HepG2 (cell line): ENCODE measurements around the gene TRIM69. TPM values are rescaled to one million over a fixed set of nuclear protein-coding genes. Genes with fewer than 3 reads are reported as not detected.
"Not testable (repeated sequence)": the region's sequence is repeated elsewhere in the genome, so short reads cannot be mapped to it uniquely, and the experiment has no call there.

Experiments used
- ATAC-seq: fragments of 200-7000 bp; cut with Tn5 transposase; 3 replicates; pipeline ENCODE4 v1.9.1; 2020; ENCODE audit warnings: mild to moderate bottlenecking, moderate library complexity
- BruUV-seq: library from RNA; stranded (reverse); fragments of 400-500 nt; replicated peaks from 2 replicates; lab custom pipeline; 2021; lab: Mats Ljungman, UMichigan
- CTCF ChIA-PET: fragments of 300-600 bp; formaldehyde crosslinking; extraction: SDS; loops from one replicate; lab custom pipeline; 2021; ENCODE audit warnings: low total read pairs, inconsistent platforms, low intra/inter-chr PET ratio; lab: Yijun Ruan, JAX
- POLR2A ChIA-PET: fragments of 350-600 bp; sonication (Branson Sonifier 250); formaldehyde crosslinking; loops from one replicate; lab custom pipeline; 2020; ENCODE audit warnings: antibody characterized with exemption, inconsistent platforms; lab: Yijun Ruan, JAX
- DNase-seq: peaks from one replicate; pipeline ENCODE4 v3.0.0-alpha.2; 2015; ENCODE audit warnings: low spot score
- FAIRE-seq: peaks from 3 replicates; lab custom pipeline; 2011; peaks lifted over from hg19 to GRCh38; lab: Jason Lieb, UNC
- H2AFZ ChIP-seq: one replicate; pipeline ENCODE4 v1.6.1; 2011; ENCODE audit warnings: low read length, inconsistent platforms
- H3K27ac ChIP-seq: fragments of 300-600 bp; 3 replicates; pipeline ENCODE4 v1.8.0; 2011; ENCODE audit warnings: mixed run types, mild to moderate bottlenecking, mixed read lengths, low read length, inconsistent platforms; ENCODE audit not compliant: insufficient read depth; ENCODE audit errors: extremely low read length
- H3K27me3 ChIP-seq, 2 experiments: fragments of 200-600 bp in 1 of 2; 2 replicates in 1 of 2; 3 replicates in 1 of 2; pipeline versions ENCODE4 v1.6.0 to v1.8.0; 2011; ENCODE audit warnings: low read length in 2 of 2, mild to moderate bottlenecking in 2 of 2, moderate library complexity in 2 of 2, inconsistent platforms in 1 of 2; ENCODE audit not compliant: insufficient read depth in 2 of 2, control insufficient read depth in 1 of 2
- H3K36me3 ChIP-seq, 2 experiments: fragments of 200-600 bp in 1 of 2; replicated peaks in 1 of 2; 2 replicates in 1 of 2; 3 replicates in 1 of 2; pipeline versions ENCODE4 v1.5.1 to v1.8.0; 2011; ENCODE audit warnings: low read length in 2 of 2, inconsistent platforms in 1 of 2; ENCODE audit not compliant: insufficient read depth in 2 of 2, control insufficient read depth in 1 of 2
- H3K4me1 ChIP-seq: 2 replicates; pipeline ENCODE4 v1.5.1; 2012; ENCODE audit warnings: low read length, inconsistent platforms; ENCODE audit not compliant: insufficient read depth
- H3K4me2 ChIP-seq: 2 replicates; pipeline ENCODE4 v1.6.0; 2011; ENCODE audit warnings: low read depth, low read length, inconsistent platforms
- H3K4me3 ChIP-seq, 3 experiments: fragments of 200-600 bp in 1 of 3; sonication (generic), shearing (Covaris generic) in 1 of 3; replicated peaks in 1 of 3; 2 replicates each; pipeline ENCODE4 v1.5.1; 2011 to 2016; ENCODE audit warnings: low read length in 3 of 3, inconsistent platforms in 2 of 3, low read depth in 2 of 3, mild to moderate bottlenecking in 2 of 3, control low read depth in 1 of 3, mixed read lengths in 1 of 3; ENCODE audit not compliant: insufficient read depth in 1 of 3
- H3K79me2 ChIP-seq: one replicate; pipeline ENCODE4 v1.6.1; 2011; ENCODE audit warnings: low read length, inconsistent platforms; ENCODE audit not compliant: insufficient read depth
- H3K9ac ChIP-seq: 2 replicates; pipeline ENCODE4 v1.6.0; 2011; ENCODE audit warnings: mild to moderate bottlenecking, low read depth, low read length, inconsistent platforms; ENCODE audit not compliant: insufficient read depth
- H3K9me3 ChIP-seq: 2 replicates; pipeline ENCODE4 v1.5.1; 2012; ENCODE audit warnings: mild to moderate bottlenecking, low read length
- H4K20me1 ChIP-seq: 2 replicates; pipeline ENCODE4 v1.6.0; 2011; ENCODE audit warnings: inconsistent platforms, mild to moderate bottlenecking, low read length, moderate library complexity; ENCODE audit not compliant: insufficient read depth
- FOXA1 ChIP-seq, 2 experiments: fragments of 450-650 bp in 1 of 2; sonication (generic) in 1 of 2; formaldehyde crosslinking in 1 of 2; IDR thresholded peaks; 2 replicates each; pipeline versions ENCODE4 v1.4.0 to v1.6.1; 2016 to 2020; ENCODE audit warnings: missing genetic modification reagents in 1 of 2
- FOXA3 ChIP-seq: IDR thresholded peaks from 2 replicates; pipeline ENCODE4 v1.6.1; 2016; ENCODE audit warnings: missing genetic modification reagents, missing compliant biosample characterization
- SP5 ChIP-seq: IDR thresholded peaks from 2 replicates; pipeline ENCODE4 v1.6.1; 2016; ENCODE audit warnings: low read depth, borderline replicate concordance
- WGBS: methylation state at CpG from one replicate; pipeline ENCODE4 v1.1.6; 2017; ENCODE audit warnings: low lambda C conversion rate; 5-methylcytosine and 5-hydroxymethylcytosine counted together
- in situ Hi-C: cut with HindIII; loops from 2 replicates; pipeline ENCODE4 v1.10.0; 2017; ENCODE audit warnings: low pct_unique_long_range_greater_than_20kb; ENCODE audit not compliant: extremely low pct_ligation_motif_present
- intact Hi-C: fragments of 100-400 bp; cut with micrococcal nuclease; formaldehyde crosslinking; loops from one replicate; pipeline ENCODE4 v1.10.0; 2022; ENCODE audit not compliant: unreplicated experiment
- polyA plus RNA-seq, 8 experiments: library from polyadenylated mRNA; depleted of rRNA in 3 of 8; stranded (reverse) in 7 of 8; unstranded in 1 of 8; fragments of >200 nt; fragmentation: Illumina TruSeq in 4 of 8; extraction: Trizol in 4 of 8; gene quantifications; 2 replicates each; pipeline versions ENCODE4 v1.2.1 to v1.2.3, GENCODE V29; 2011 to 2016; ENCODE audit warnings: low read depth in 4 of 8, missing spikeins in 1 of 8, mixed read lengths in 1 of 8; ENCODE audit not compliant: insufficient read depth in 1 of 8
- total RNA-seq, 5 experiments: library from RNA; depleted of rRNA; stranded (reverse); fragments of >200 nt; fragmentation: Illumina TruSeq; extraction: Trizol; gene quantifications; 2 replicates each; pipeline ENCODE4 v1.2.3, GENCODE V29; 2016; ENCODE audit warnings: low read depth in 1 of 5

TRIM69 gene
- total and polyA plus RNA-seq, 2 of the 13 experiments (the other 11 are each of a cell fraction or from before 2014, with no cell fraction given), result 2.6 to 3.2 TPM

- H3K9ac ChIP-seq; BruUV-seq; H3K27me3 ChIP-seq; H2AFZ ChIP-seq; FAIRE-seq; H3K36me3 ChIP-seq; H3K4me3 ChIP-seq; H3K9me3 ChIP-seq; H3K79me2 ChIP-seq; H4K20me1 ChIP-seq; DNase-seq; ATAC-seq; H3K4me1 ChIP-seq; H3K27ac ChIP-seq; TF ChIP-seq FOXA1 (IDR thresholded peaks at IDR 0.05): not testable (repeated sequence)
- 59% methylated on average over 15 of the region's 24 CpGs for WGBS
- 0 out of 2 replicates have a peak overlapping the region, but pooled peaks have one; percentile 18 for H3K4me2 ChIP-seq
- TF ChIP-seq SP5 (CRISPR knock-in tag) (peak; percentile 16; the same call in 1 of the 2 replicates), FOXA3 (CRISPR knock-in tag) (0 out of 2 replicates have a peak, but pooled peaks have one; percentile 26), FOXA1 (CRISPR knock-in tag; IDR thresholded peaks at IDR 0.05) (peak; percentile 55)
- POLR2A ChIA-PET, result interaction anchor here (1.2 to 4.6 kb wide), 4 partner anchors 10 to 76 kb away, joined by 7 to 45 read pairs (median 24); partner anchors contain the start of genes B2M, PATL2 and SPG11
- CTCF ChIA-PET, result interaction anchor here (0.8 to 1.6 kb wide), 5 partner anchors 26 to 161 kb away, joined by 3 to 20 read pairs (median 4); partner anchors contain the start of gene SPG11
- intact Hi-C loops, result loop anchor here (5.0 kb wide), 1 partner anchor 157 kb away; no protein-coding TSS in a partner anchor
- in situ Hi-C loops, result loop anchor here (5.0 to 10.0 kb wide), 2 partner anchors 77 to 155 kb away; partner anchors contain the start of gene SPG11
Observed at GRCh38 chr15:44739222-44739847, 3.0 kb downstream of the TRIM69 start.

- DNase-seq, H3K4me2 ChIP-seq, intact Hi-C loops, H3K27ac ChIP-seq, CTCF ChIA-PET, H3K9me3 ChIP-seq, H4K20me1 ChIP-seq, in situ Hi-C loops, H3K27me3 ChIP-seq, FAIRE-seq, H3K4me1 ChIP-seq, ATAC-seq, H3K9ac ChIP-seq, BruUV-seq, POLR2A ChIA-PET, H3K36me3 ChIP-seq, H3K4me3 ChIP-seq, H2AFZ ChIP-seq, H3K79me2 ChIP-seq: not testable (repeated sequence)
- WGBS, result 25% methylated on average over 2 of the region's 2 CpGs
Observed at GRCh38 chr15:44743454-44743853, 7.1 kb downstream of the TRIM69 start.
